Stimulated activated CD8-positive, alpha-beta memory T cell treated with anti-CD3 and anti-CD28 coated beads, Interleukin-4, amount 100 ng/mL, for 24 hours (primary cell): ENCODE results near the gene CAPN15.
A peak's percentile ranks its signal among the peaks of the same experiment; 100 is the strongest.
"Not testable (repeated sequence)": the region's sequence is repeated elsewhere in the genome, so short reads cannot be mapped to it uniquely, and the experiment has no call there.

ENCODE experiments used
- DNase-seq: peaks from one replicate; pipeline ENCODE4 v3.0.0-alpha.2; 2020; ENCODE audit warnings: low read depth

The CAPN15 gene

DNA sequence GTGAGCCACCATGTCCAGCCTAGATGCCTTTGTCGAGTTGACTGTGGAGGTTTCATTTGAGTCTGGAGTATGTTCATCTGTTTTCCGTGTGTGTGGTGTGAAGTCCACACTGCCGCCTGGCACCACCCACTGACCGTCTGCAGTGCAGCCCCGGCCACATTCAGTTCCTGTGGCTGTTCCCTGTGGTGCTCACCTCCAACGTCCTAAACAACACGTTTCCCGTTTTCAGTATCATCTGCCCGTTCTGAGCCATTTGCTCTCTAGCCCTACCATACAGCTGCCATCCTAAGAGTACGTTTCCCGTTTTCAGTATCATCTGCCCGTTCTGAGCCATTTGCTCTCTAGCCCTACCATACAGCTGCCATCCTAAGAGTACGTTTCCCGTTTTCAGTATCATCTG is 20.0 kb upstream of the CAPN15 start:
- not testable (repeated sequence) for DNase-seq

DNA sequence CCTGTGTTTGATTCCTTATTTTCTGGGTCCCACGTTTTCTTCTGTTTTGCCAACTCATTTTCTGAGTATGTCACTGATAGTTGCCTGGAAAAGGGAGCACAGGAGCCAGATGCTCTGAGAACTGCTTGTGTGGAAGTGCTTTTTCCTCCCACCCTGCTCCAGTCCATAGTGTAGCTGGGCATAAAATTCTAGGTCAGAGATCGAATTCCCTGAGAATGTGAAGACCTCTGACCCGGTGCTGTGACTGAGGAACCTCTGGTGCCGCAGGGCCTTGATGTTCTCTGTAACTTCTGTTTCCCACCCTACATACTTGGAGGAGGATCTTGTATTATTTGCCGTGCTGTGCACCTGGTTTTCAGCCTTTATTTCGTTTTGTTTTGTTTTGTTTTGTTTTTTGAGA is 19.5 kb upstream of the CAPN15 start:
- no peak for DNase-seq

DNA sequence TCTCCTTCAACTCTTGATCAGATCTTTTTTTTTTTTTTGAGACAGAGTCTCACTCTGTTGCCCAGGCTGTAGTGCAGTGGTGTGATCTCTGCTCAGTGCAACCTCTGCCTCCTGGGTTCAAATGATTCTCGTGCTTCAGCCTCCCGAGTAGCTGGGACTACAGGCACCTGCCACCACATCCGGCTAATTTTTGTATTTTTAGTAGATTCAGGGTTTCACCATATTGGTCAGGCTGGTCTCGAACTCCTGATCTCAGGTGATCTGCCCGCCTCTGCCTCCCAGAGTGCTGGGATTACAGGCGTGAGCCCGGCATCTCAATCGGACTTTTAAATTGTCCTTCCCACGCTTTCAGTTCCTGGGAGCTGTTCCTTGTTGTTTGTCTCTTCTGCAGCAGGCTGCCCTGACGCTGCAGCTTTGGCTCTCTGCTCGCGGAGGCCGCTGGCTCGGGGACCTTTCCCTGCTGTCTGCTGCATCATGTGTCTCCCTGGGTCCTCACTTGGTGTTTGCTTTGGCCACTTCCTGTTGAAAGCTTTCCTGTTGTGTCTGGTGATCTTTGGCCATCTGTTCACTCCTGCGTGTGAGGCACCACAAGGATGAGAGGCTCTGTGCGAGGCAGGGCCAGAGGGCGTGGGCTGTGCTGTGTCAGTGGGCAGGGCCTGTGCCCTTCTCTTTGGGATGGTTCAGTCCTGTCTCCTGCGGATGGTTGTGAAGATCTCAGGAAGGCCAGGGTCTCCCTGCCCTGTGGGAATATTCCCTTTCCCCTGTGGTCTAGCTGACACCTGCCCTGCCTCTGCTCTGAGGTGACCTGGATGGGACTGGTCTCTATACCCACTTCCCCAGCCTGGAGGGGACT is 18.4 kb upstream of the CAPN15 start:
- no peak for DNase-seq

DNA sequence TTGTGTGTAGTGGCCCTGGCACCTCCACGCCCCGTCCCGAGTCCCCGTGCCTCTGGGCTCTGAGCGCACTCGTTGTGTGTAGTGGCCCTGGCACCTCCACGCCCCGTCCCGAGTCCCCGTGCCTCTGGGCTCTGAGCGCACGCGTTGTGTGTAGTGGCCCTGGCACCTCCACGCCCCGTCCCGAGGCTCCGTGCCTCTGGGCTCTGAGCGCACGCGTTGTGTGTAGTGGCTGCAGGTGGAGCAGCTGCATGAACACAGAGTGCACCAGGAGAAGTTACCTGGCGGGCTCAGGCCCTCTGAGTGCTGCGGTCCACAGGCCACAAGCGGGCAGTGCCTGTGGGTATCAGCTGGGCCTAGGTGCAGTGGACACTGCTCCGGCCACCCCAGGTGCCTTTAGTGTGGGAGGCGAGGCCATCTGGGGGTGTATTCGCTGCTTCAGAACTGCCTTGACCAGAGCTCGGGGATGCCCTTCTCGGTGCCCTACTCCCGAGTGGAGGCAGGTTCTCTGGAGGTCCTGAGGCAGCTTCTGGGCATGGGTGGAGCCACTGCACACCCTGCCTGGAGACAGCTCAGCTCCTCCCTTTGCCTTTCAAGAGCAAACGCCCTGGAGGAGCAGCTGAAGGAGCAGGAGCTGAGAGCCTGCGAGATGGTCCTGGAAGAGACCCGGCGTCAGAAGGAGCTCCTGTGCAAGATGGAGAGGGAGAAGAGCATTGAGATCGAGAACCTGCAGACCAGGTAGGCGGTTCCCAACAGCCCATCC is 17.3 kb upstream of the CAPN15 start:
- DNase-seq = no peak

DNA sequence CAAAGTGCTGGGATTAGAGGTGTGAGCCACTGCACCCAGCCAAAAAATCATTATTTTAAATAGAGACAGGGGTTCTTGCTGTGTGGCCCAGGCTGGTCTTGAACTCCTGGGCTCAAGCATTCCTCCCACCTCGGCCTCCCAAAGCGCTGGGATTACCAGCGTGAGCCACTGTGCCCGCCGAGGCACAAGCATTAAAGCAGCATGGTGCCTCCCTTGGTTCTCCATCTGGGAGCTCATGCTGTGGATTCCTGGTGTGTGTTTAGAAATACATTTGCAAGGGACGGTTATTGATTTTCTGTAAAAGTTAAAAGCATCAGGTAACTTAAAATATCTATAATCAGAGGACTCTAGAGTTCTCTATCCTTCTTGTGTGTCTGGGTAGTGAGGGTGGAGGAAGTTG is 14.7 kb upstream of the CAPN15 start:
- no peak for DNase-seq

DNA sequence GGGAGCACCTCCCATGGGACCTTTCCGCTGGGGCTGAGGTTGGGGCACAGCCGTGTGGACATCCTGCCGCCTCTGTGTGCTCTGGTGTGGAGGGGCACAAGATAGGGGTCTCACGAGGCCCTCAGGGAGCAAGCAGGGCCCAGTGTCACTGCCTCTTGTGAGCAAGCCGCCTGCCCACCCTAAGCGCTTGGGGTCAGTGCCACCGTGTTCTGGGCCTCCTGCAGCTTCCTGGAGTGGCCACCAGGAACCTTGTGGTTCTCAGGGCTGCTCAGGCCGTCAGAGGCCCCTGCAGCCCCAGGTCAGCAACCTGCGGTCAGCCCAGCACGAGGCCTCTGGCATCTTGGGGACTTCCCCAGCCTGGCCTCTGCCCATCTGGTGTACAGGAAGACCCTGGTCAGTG is 13.6 kb upstream of the CAPN15 start:
- DNase-seq = no peak

DNA sequence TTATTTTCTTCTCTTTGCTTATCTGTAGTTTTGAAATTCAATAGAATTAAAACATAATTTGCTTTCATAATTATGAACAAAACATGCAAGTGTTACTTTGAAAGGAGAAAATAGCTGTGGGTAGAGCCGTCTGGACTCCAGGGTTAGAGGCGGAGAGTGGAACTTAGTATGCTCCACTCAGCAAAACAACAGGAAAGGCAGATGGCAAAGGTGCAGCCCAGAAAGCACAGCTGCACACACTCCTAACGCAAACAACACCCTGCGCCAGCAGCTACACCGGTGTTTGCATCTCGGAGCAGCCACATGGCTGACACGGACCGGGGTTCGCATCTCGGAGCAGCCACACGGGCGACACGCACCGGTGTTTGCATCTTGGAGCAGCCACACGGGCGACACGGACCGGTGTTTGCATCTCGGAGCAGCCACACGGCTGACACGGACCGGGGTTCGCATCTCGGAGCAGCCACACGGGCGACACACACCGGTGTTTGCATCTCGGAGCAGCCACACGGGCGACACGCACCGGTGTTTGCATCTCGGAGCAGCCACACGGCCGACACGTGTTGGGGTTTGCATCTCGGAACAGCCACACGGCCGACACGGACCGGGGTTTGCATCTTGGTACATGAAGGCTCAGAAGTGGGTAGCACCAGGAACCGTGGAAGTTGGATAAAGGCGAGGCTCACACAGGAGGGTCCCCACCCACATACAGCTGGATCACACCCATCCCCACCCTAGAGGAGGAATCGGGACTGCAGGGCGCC is 12.2 kb upstream of the CAPN15 start:
- DNase-seq = no peak

DNA sequence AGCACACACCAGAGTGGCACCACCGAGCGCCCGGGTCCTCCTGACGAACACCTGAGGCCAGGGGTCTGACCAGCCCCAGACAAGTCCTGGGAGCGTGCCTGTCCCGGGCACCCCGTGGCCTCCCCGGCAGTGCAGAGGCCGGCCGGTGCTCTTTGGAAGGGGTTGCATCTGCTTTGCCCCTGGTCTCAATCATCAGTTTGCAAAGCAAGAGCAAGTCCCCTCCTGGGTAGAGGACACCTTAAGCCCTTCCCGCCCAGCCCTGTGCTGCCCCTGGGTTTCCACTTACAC is 11.6 kb upstream of the CAPN15 start:
- DNase-seq = no peak

DNA sequence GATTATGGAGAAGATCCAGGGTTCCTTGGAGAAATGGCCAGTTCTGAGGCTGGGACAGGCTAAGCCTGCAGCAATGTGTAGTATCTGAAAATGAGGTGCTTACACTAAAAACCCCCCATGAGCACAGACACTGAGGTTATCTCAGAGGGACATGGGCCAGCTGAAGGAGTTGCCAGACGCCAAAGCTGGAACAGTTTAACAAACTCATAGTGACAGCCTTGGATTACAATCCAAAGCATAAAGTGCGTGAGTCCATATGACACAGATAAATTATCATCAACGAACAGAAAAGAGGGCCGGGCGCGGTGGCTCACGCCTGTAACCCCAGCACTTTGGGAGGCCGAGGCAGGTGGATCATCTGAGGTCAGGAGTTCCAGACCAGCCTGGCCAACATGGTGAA is 11.2 kb upstream of the CAPN15 start:
- DNase-seq = no peak

DNA sequence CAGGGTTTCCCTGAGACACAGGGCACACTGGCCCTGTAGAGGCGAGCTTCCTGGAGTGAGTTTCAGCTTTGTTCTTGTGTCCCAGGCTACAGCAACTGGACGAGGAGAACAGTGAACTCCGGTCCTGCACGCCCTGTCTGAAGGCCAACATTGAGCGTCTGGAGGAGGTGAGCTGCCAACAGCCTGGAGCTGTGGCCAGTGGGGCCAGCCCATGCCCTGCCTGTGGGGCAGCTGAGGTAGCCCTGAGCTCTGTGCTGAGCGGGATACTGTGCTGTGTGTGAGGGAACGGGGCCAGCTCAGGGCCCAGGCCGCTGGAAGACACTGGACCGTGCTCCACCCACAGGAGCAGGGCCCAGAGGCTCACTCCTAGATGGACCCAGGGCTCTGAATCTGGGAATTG is 8.7 kb upstream of the CAPN15 start:
- DNase-seq = no peak

DNA sequence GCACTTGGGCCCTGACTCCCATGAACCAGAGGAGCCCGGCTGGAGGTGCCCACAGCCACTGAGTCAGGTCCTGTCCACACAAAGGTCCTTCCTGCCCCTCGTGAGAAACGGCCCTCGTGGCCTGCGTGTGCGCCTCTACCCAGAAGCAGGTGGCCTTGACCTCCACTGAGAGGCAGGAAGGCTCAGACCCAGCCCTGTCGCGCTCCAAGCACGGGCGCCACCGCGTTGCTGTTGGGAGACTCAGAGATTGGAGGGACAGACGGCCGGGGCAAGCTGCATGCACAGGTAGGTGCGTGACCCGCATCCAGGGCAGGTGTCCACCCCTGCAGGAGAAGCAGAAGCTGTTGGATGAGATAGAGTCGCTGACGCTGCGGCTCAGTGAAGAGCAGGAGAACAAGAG is 8.1 kb upstream of the CAPN15 start:
- DNase-seq = no peak

DNA sequence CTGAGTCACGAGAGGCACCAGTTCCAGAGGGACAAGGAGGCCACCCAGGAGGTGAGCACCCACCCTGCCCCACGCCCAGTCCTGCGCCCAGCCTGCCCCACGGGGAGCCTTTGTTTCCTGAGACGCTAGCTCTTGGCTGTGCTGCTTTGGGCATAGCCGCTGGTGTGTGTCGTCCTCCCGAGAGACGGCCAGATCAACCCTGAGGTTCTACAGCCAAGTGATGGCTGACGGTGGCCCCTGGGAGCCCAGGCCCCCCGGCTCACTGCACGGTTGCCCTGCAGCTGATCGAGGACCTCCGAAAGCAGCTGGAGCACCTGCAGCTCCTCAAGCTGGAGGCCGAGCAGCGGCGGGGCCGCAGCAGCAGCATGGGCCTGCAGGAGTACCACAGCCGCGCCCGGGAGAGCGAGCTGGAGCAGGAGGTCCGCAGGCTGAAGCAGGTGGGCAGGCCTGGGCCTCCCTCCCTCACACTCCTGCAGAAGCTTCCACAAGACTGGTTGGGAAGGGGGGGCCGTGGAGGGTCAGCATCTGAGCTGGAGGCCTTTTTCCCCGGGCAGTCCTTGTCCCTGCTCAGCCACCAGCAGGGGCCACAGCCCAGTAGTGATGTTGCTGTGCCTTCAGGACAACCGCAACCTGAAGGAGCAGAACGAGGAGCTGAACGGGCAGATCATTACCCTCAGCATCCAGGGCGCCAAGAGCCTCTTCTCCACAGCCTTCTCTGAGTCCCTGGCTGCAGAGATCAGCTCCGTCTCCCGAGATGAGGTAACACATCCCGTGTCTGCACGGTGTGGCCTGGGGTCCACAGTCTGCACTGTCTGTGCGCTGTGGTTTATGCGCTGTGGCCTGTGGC is 7.4 kb upstream of the CAPN15 start:
- DNase-seq = no peak

DNA sequence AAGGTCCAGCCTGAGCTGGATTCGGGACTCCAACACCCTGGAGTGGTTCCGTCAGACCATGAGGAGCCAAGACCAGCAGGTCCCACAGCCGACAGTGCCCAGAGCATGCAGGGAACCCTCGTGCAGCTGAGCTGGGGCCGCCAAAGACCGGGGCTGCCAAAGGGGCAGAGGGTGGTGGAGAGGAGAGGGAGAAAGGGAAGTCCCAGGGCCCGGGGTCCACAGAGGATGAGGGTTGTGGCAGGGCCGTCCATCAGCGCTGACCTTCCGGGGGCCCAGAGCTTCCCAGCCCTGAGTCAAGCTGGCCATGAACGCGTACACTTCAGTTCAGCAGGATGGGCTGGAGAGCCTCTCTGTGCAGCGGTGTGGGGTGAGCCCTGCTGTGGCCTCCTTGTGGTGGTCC is 6.7 kb upstream of the CAPN15 start:
- DNase-seq = no peak

DNA sequence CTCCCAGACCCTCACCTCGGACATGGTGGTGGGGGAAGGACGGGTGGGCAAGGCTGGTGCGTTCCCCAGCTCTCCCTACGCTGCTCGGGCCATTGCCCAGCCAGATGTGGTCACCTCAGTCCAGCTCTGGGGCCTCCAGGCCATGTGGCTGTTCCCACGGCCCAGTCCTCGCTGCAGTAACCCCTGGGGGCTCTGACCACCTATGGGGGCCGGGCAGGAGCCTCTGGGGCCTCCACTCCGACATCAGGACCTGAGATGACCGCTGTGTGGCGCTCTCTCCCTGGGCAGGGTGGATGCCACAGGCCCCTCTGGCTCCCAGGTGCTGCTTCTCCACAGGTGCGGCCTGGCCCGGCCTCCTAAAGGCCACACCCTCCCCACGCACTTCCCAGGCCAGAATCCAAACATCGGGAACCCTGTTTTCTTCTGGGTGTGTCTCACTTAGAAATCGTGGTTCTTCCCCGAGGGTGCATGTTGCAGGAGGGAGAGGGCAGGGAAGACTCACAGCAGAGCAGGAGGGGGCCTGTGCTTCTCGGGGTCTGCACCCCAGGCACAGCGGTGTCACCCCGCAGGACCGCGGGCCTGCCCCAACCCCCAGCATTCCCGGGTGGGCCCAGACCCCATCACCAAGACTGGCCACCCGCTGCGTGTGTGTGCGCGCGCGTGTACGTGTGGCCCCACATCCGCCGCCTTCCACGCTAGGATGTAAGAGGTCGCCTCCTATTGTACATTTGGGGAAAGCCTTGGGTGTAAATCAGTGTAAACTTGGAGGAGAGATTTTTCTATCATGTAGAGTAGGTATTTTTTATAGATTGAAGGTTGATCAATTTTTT is 5.9 kb upstream of the CAPN15 start:
- DNase-seq = no peak

DNA sequence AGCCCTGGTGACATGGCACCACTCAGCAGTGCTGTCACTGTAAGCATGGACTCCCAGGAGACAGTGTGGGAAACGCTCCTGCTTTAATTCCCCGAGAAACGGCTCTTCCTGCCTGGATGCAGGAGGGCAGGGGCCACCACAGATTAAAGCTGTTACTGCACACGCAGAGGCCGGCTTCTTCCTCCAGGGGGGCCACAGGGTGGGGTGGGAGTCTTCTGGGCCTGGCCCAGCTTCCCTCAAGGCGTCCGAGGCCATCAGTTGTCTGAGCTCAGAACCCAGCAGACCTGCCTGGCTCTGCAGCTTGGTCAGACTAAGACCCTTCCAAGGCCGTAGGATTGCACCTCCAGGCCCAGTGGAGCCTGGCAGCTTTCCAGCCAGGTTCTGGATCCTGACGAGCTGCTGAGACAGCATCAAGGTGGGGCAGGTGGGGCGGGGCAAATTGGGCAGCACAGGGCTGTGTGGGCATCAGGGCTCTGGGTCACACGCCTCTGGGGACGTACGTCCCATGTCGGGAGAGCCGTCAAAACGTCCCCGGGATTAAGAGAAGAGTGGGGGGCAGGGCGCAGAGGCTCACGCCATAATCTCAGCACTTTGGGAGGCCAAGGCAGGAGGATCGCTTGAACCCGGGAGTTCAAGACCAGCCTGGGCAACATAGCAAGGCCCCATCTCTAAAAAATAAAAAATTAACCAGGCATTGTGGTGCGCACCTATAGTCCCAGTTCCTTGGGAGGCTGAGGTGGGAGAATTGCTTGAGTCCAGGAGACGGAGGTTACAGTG is 5.0 kb upstream of the CAPN15 start:
- no peak for DNase-seq

DNA sequence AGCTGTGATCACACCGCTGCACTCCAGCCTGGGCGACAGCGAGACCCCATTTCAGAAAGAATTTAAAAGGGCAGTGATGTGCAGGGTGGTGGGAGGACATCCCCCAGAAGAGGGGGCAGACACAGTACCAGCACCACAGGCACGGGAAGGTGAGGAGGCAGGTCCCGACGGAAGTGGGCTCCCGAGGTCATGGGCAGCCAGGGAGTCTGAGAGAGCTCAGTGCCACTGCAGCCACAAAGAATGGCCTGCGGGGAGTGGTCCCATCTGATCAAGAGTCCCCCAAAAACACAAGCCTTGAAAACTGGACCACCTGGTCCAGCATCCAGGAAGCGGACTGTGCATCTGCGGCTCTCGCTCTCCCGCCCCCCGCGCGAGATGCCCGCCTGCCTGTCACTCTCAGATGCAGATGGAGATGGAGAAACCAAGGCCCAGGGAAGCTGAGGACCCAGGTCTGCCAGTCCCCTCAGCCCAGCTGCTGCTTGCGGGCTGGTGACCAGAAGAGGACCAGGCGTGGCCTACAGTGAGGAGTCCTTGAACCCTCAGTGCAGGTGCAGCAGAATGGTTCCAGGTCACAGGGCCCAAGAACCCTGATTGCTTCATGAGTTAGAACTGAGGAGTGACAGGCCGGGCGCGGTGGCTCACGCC is 4.3 kb upstream of the CAPN15 start:
- no peak for DNase-seq

DNA sequence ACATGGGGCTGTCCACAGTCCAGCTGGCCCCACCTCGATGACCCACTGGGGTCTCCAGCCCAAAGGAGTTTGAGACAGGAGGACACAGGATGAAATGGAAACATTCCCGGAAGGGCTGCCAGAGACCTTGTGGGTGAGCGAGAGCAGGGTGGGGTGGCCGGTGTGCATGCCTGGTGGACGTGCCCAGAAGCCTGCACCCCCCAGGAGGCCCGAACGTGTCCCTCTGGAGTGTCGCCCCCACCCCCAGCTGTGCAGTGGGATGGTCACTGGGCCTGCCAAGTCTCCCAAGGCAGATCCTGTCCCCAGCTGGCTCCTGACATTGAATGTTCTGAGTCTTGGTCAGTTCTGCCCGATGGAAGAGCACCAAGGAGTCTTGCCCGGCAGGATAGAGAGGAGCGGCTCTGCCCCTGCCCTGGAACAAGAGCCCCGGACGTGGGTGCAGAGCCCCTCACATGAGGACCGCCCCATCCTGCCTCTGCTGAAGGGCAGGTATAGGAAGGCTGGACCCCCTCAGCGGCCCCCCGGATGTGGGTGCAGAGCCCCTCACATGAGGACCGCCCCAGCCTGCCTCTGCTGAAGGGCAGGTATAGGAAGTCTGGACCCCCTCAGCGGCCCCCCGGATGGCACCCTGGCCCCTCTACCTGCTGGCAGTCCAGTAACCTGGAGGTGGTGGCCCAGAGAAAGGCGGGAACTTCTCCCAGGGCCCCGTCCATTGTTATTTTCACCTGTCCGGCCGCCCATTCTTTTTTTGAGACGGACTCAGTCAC is 3.1 kb upstream of the CAPN15 start:
- no peak for DNase-seq

DNA sequence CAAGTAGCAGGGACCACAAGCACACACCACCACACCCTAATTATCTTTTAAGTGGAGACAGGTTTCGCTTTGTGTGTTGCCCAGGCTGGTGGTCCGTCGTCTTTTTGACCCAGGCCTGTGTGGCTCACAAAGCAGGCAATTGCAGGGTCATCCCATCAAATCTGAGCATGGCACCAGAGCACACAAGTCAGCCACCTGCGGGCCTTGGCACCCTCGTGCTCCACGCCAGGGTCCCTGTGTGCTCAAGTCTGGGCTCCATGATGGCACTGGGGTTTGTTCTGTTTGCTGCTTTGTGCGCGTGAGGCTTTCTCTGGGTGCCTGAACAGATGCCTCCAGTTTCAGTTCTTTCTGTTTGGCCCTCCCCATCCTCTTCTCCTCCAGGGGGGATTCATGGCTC is 2.4 kb upstream of the CAPN15 start:
- no peak for DNase-seq

DNA sequence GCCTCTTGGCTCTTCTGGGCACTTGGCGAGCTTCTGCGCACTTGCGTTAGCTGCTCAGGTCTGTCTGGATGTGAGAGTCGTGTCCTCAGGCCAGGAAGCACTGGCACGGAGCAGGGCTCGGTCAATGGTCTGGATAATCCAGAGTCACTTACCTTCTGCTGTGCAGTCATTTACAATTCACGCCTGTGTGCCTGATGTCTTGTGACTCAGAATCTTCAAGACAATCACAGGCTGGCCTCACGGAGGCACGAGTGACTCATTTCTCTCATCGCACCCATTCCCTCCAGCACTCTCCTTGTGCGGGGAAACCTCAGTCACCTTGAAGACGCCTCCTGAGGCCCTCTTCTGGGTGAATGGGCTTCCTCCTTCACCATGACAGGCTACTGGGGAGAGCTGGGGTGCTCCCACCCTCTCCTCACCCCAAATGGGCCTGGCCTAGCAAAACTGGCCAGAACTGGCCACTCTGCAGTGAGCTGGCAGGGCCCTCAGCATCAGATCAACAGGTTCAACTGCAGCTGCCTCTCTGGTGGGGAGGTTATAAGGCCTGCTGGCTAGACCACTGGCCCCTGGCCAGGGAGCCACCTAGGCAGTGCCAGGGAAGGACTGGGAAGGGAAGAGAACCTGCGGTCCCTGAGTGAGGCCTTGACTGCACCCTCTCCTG is 1.9 kb upstream of the CAPN15 start:
- DNase-seq = peak; percentile 52
